H1 (cell line): ENCODE data around the gene PXDN. TPM values are rescaled to one million over a fixed set of nuclear protein-coding genes. Genes with fewer than 3 reads are reported as not detected.

Source experiments
- CTCF ChIA-PET: fragments of 300-600 bp; sonication (Branson Sonifier 250); formaldehyde crosslinking; loops from one replicate; lab custom pipeline; 2021; ENCODE audit not compliant: partially characterized antibody; lab: Charles Lee
- POLR2A ChIA-PET: fragments of 300-600 bp; sonication (Branson Sonifier 250); formaldehyde crosslinking; loops from one replicate; lab custom pipeline; 2021; ENCODE audit warnings: inconsistent platforms; ENCODE audit not compliant: partially characterized antibody; lab: Charles Lee
- DNase-seq, 2 experiments: peaks; one replicate each; pipeline versions ENCODE4 v3.0.0 to v3.0.0-alpha.2; 2010 to 2022; ENCODE audit warnings: low spot score in 2 of 2, low read depth in 1 of 2, mixed read lengths in 1 of 2
- FAIRE-seq: peaks from 2 replicates; lab custom pipeline; 2011; peaks lifted over from hg19 to GRCh38; lab: Jason Lieb, UNC
- H2AFZ ChIP-seq: 2 replicates; pipeline ENCODE4 v1.8.1; 2012; ENCODE audit warnings: low read length, inconsistent platforms
- H2AK5ac ChIP-seq: 2 replicates; pipeline ENCODE4 v1.6.1; 2013; ENCODE audit warnings: low read depth, low read length
- H2BK120ac ChIP-seq: replicated peaks from 2 replicates; pipeline ENCODE3; 2013; ENCODE audit warnings: low read depth, low read length, inconsistent platforms
- H2BK12ac ChIP-seq: 2 replicates; pipeline ENCODE4 v1.6.1; 2013; ENCODE audit warnings: low read depth, low read length
- H2BK15ac ChIP-seq: 2 replicates; pipeline ENCODE4 v1.6.1; 2013; ENCODE audit warnings: low read length
- H2BK20ac ChIP-seq: 2 replicates; pipeline ENCODE4 v1.6.1; 2013; ENCODE audit warnings: low read length
- H2BK5ac ChIP-seq: 2 replicates; pipeline ENCODE4 v1.6.1; 2013; ENCODE audit warnings: low read depth, low read length
- H3K14ac ChIP-seq: 2 replicates; pipeline ENCODE4 v1.6.1; 2013; ENCODE audit warnings: inconsistent platforms; ENCODE audit not compliant: insufficient read length
- H3K18ac ChIP-seq: 2 replicates; pipeline ENCODE4 v1.6.1; 2013; ENCODE audit warnings: low read length; ENCODE audit errors: extremely low read depth
- H3K23ac ChIP-seq: 2 replicates; pipeline ENCODE4 v1.6.1; 2013; ENCODE audit warnings: inconsistent platforms; ENCODE audit not compliant: insufficient read length
- H3K23me2 ChIP-seq: 2 replicates; pipeline ENCODE4 v1.6.1; 2013; ENCODE audit warnings: low read depth, low read length
- H3K27ac ChIP-seq: 2 replicates; pipeline ENCODE4 v1.6.1; 2011; ENCODE audit warnings: low read depth, low read length, inconsistent platforms
- H3K27me3 ChIP-seq, 4 experiments: replicated peaks in 1 of 4; 1 replicate in 1 of 4; 2 replicates in 3 of 4; pipeline versions ENCODE4 v1.6.1 to v1.8.1; 2011 to 2013; ENCODE audit warnings: low read length in 3 of 4, mild to moderate bottlenecking in 3 of 4, inconsistent platforms in 2 of 4, mixed read lengths in 2 of 4, moderate library complexity in 1 of 4; ENCODE audit not compliant: control insufficient read depth in 3 of 4, insufficient read depth in 3 of 4; ENCODE audit errors: extremely low read depth in 1 of 4
- H3K36me3 ChIP-seq, 4 experiments: 2 replicates each; pipeline versions ENCODE4 v1.6.1 to v1.8.1; 2011 to 2013; ENCODE audit warnings: mild to moderate bottlenecking in 4 of 4, low read length in 3 of 4, moderate library complexity in 2 of 4, control low read depth in 1 of 4, inconsistent platforms in 1 of 4; ENCODE audit not compliant: insufficient read depth in 4 of 4, control insufficient read depth in 2 of 4
- H3K4ac ChIP-seq: replicated peaks from 2 replicates; pipeline ENCODE3; 2013; ENCODE audit warnings: low read length, low read depth, mixed read lengths, inconsistent platforms; ENCODE audit not compliant: insufficient read length
- H3K4me1 ChIP-seq, 4 experiments: replicated peaks in 1 of 4; 1 replicate in 1 of 4; 2 replicates in 3 of 4; pipeline versions ENCODE4 v1.6.1 to v1.8.1; 2011 to 2013; ENCODE audit warnings: low read length in 3 of 4, inconsistent platforms in 2 of 4, mixed read lengths in 1 of 4; ENCODE audit not compliant: insufficient read depth in 4 of 4, control insufficient read depth in 3 of 4
- H3K4me2 ChIP-seq, 2 experiments: 2 replicates each; pipeline versions ENCODE4 v1.6.1 to v1.8.1; 2011 to 2013; ENCODE audit warnings: low read depth in 2 of 2, low read length in 2 of 2, control low read depth in 1 of 2, inconsistent platforms in 1 of 2, mild to moderate bottlenecking in 1 of 2; ENCODE audit not compliant: insufficient read depth in 1 of 2
- H3K4me3 ChIP-seq, 4 experiments: fragments of 200-600, 300-600 bp in 1 of 4; sonication (generic), shearing (Covaris generic), sonication (Bioruptor Twin) in 1 of 4; 2 replicates each; pipeline versions ENCODE4 v1.5.1 to v1.8.1; 2011 to 2016; ENCODE audit warnings: low read length in 4 of 4, low read depth in 3 of 4, control low read depth in 2 of 4, inconsistent platforms in 2 of 4, mild to moderate bottlenecking in 2 of 4, mixed read lengths in 1 of 4, moderate library complexity in 1 of 4; ENCODE audit not compliant: insufficient read depth in 2 of 4; ENCODE audit errors: extremely low read depth in 1 of 4
- H3K56ac ChIP-seq: replicated peaks from 2 replicates; pipeline ENCODE3; 2013; ENCODE audit warnings: low read depth, mild to moderate bottlenecking, mixed read lengths, low read length, inconsistent platforms; ENCODE audit not compliant: insufficient read length
- H3K79me1 ChIP-seq: 2 replicates; pipeline ENCODE4 v1.6.1; 2013; ENCODE audit warnings: low read depth, low read length, control low read depth
- H3K79me2 ChIP-seq, 2 experiments: 2 replicates each; pipeline versions ENCODE4 v1.6.1 to v1.8.1; 2012 to 2013; ENCODE audit warnings: low read length in 2 of 2, mild to moderate bottlenecking in 2 of 2, inconsistent platforms in 1 of 2; ENCODE audit not compliant: insufficient read depth in 2 of 2, control insufficient read depth in 1 of 2
- H3K9ac ChIP-seq, 4 experiments: replicated peaks in 1 of 4; 1 replicate in 1 of 4; 2 replicates in 3 of 4; pipeline versions ENCODE4 v1.6.1 to v1.8.1; 2011 to 2013; ENCODE audit warnings: low read depth in 3 of 4, low read length in 3 of 4, control low read depth in 2 of 4, mild to moderate bottlenecking in 2 of 4, moderate library complexity in 2 of 4, inconsistent platforms in 1 of 4; ENCODE audit errors: extremely low read depth in 1 of 4
- H3K9me3 ChIP-seq, 2 experiments: 2 replicates each; pipeline versions ENCODE4 v1.6.1 to v1.8.1; 2012 to 2013; ENCODE audit warnings: mild to moderate bottlenecking in 2 of 2, moderate library complexity in 2 of 2, control low read depth in 1 of 2, inconsistent platforms in 1 of 2, low read depth in 1 of 2, low read length in 1 of 2, mixed read lengths in 1 of 2; ENCODE audit not compliant: insufficient read depth in 2 of 2
- H4K20me1 ChIP-seq, 2 experiments: replicated peaks in 1 of 2; 2 replicates each; pipeline versions ENCODE3 to v1.8.1; 2011 to 2013; ENCODE audit warnings: inconsistent platforms in 2 of 2, low read length in 2 of 2, mild to moderate bottlenecking in 1 of 2; ENCODE audit not compliant: insufficient read depth in 2 of 2, control insufficient read depth in 1 of 2
- H4K5ac ChIP-seq: 2 replicates; pipeline ENCODE4 v1.6.1; 2013; ENCODE audit warnings: low read length, low read depth, mixed read lengths, inconsistent platforms; ENCODE audit not compliant: insufficient read length
- H4K8ac ChIP-seq: 2 replicates; pipeline ENCODE4 v1.8.0; 2013; ENCODE audit warnings: mild to moderate bottlenecking, moderate library complexity, low read length, inconsistent platforms; ENCODE audit not compliant: insufficient read depth; ENCODE audit errors: extremely low read depth
- H4K91ac ChIP-seq: replicated peaks from 2 replicates; pipeline ENCODE3; 2013; ENCODE audit warnings: low read length, mixed read lengths, inconsistent platforms; ENCODE audit not compliant: insufficient read length
- CHD1 ChIP-seq: IDR thresholded peaks from 2 replicates; pipeline ENCODE4 v1.6.1; 2012; ENCODE audit warnings: low read depth, low read length, improper control_type of control experiment
- SP2 ChIP-seq: IDR thresholded peaks from 2 replicates; pipeline ENCODE4 v1.6.1; 2012; ENCODE audit warnings: mild to moderate bottlenecking, low read length, inconsistent platforms
- polyA plus RNA-seq, 7 experiments: library from polyadenylated mRNA; depleted of rRNA in 3 of 7; stranded (reverse) in 5 of 7; unstranded in 2 of 7; fragments of >200 nt in 5 of 7; fragments of 200-250 nt in 2 of 7; gene quantifications; 1 replicate in 5 of 7; 2 replicates in 1 of 7; 4 replicates in 1 of 7; pipeline versions ENCODE4 v1.2.1 to v1.2.3, GENCODE V29; 2011 to 2013; ENCODE audit warnings: missing spikeins in 2 of 7, mixed read lengths in 2 of 7
- total RNA-seq: library from RNA; stranded (reverse); fragmentation: NEBNext Ultra II Directional; extraction: Animal tissue kit (Norgen Biotek cat#: 25700); gene quantifications from 2 replicates; pipeline ENCODE4 v1.2.1, GENCODE V29; 2021

Gene PXDN
- total and polyA plus RNA-seq, 2 of the 8 experiments (the other 6 are each of a cell fraction or from before 2014, with no cell fraction given) = 104 to 141 TPM

DNA sequence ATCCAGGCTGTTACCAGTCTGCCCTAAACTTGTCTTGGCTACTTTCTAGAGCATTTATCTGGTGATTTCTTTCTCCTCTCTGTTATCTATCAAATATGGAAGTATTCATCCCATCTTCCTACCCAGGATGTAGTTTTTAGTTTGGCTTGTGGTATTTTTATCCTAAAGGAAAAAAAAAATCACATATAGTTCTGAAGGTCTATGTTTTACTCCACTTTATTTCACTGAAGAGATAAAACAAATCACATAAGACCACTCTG is 62.2 kb downstream of the PXDN start:
- CTCF ChIA-PET = interaction anchor here (1.1 to 1.9 kb wide), 3 partner anchors 69 to 91 kb away, joined by 3 to 4 read pairs (median 4); no protein-coding TSS in a partner anchor

More for the DNA sequence above, 62.2 kb downstream of the PXDN start:
- H2AFZ ChIP-seq = no peak overlapping the region
- H3K4me2 ChIP-seq = no peak overlapping the region
- H4K5ac ChIP-seq = no peak overlapping the region
- H3K14ac ChIP-seq = no peak overlapping the region
- no peak for TF ChIP-seq SP2
- no peak for TF ChIP-seq CHD1
- peaks cover 5 to 22% of the 10 kb centered on the region in 2 experiments for H4K20me1 ChIP-seq
- no peaks in the 10 kb centered on the region for H3K27me3 ChIP-seq
- H2AK5ac ChIP-seq = no peak overlapping the region
- H3K79me2 ChIP-seq = no peaks in the 10 kb centered on the region
- H3K27ac ChIP-seq = no peak overlapping the region
- no peak overlapping the region for H3K4ac ChIP-seq
- no peaks in the 10 kb centered on the region; the same call in 1 of the 2 replicates for H3K79me1 ChIP-seq
- H4K8ac ChIP-seq = no peak overlapping the region
- H2BK15ac ChIP-seq = no peak overlapping the region
- H3K9ac ChIP-seq = no peak overlapping the region
- no peaks in the 10 kb centered on the region for H3K9me3 ChIP-seq
- H3K36me3 ChIP-seq = peaks cover 15 to 49% (median 27%) of the 10 kb centered on the region in 4 experiments; a peak in 7 of 8 replicates
- H4K91ac ChIP-seq = no peak overlapping the region
- no peak overlapping the region for H2BK120ac ChIP-seq
- no peak overlapping the region for H3K4me3 ChIP-seq
- no peak overlapping the region for H3K23ac ChIP-seq
- FAIRE-seq = no peak
- no peak overlapping the region for H3K18ac ChIP-seq
- DNase-seq = no peak
- no peak overlapping the region for H3K56ac ChIP-seq
- H3K23me2 ChIP-seq = peaks cover 12% of the 10 kb centered on the region; the same call in 1 of the 2 replicates
- POLR2A ChIA-PET = interaction anchor here (0.6 to 0.9 kb wide), 2 partner anchors 9 to 166 kb away, joined by 3 read pairs; no protein-coding TSS in a partner anchor
- H2BK20ac ChIP-seq = no peak overlapping the region
- H2BK12ac ChIP-seq = no peak overlapping the region
- peaks cover 0 to 11% (median 5%) of the 10 kb centered on the region in 4 experiments; a peak in 5 of 7 replicates for H3K4me1 ChIP-seq
- no peak overlapping the region for H2BK5ac ChIP-seq
